ENCODE results near the gene APBB2. TPM values are rescaled to one million over a fixed set of nuclear protein-coding genes. Genes with fewer than 3 reads are reported as not detected.

APBB2 gene
- total RNA-seq, 4 donors from 2014 or later, result 32.4 to 133 (median 92.1) TPM

- intact Hi-C loops (cut with DNase I; ENCODE audit: low total_unique reads), result no loop called here
- peaks cover 0 to 7% of the 10 kb centered on the region in 2 donors for H3K4me1 ChIP-seq
- H3K27ac ChIP-seq, result peak overlapping the region in 1 of 2 donors; percentile 62
Observed at GRCh38 chr4:41202356-41202755, 12.0 kb downstream of the APBB2 start.

GRCh38 chr4:41200486-41201017 is 13.8 kb downstream of the APBB2 start:
- Histone ChIP-seq H3K27me3 (no peaks in the 10 kb centered on the region), H3K36me3 (no peaks in the 10 kb centered on the region), H3K4me1 (peaks cover 0 to 7% of the 10 kb centered on the region in 2 donors), H3K4me3 (no peak overlapping the region), H3K27ac (no peak overlapping the region), H3K9me3 (no peaks in the 10 kb centered on the region)
- TF ChIP-seq CTCF (IDR thresholded peaks at IDR 0.05) (no peak), POLR2A (IDR thresholded peaks at IDR 0.05) (no peak)
- no peak for DNase-seq
- intact Hi-C loops (cut with DNase I; ENCODE audit: low total_unique reads), result no loop called here

More at GRCh38 chr4:41202356-41202755, 12.0 kb downstream of the APBB2 start:
- no peaks in the 10 kb centered on the region for H3K27me3 ChIP-seq
- no peaks in the 10 kb centered on the region for H3K9me3 ChIP-seq
- no peak overlapping the region for H3K4me3 ChIP-seq
- TF ChIP-seq POLR2A (IDR thresholded peaks at IDR 0.05) (no peak), CTCF (IDR thresholded peaks at IDR 0.05) (no peak)
- no peak for DNase-seq
- no peaks in the 10 kb centered on the region for H3K36me3 ChIP-seq

- no peak for TF ChIP-seq POLR2A (IDR thresholded peaks at IDR 0.05)
- TF ChIP-seq CTCF (IDR thresholded peaks at IDR 0.05), result no peak
- H3K27ac ChIP-seq, result no peak overlapping the region
- H3K4me3 ChIP-seq, result no peak overlapping the region
- H3K27me3 ChIP-seq, result no peaks in the 10 kb centered on the region
- no peaks in the 10 kb centered on the region for H3K9me3 ChIP-seq
- DNase-seq, result no peak
- no peaks in the 10 kb centered on the region for H3K36me3 ChIP-seq
- intact Hi-C loops (cut with DNase I; ENCODE audit: low total_unique reads), result no loop called here
- H3K4me1 ChIP-seq, result peaks cover 0 to under 1% of the 10 kb centered on the region in 2 donors
Observed at GRCh38 chr4:41199788-41200187, 14.6 kb downstream of the APBB2 start.

- no peaks in the 10 kb centered on the region for H3K9me3 ChIP-seq
- TF ChIP-seq POLR2A (IDR thresholded peaks at IDR 0.05), result no peak
- TF ChIP-seq CTCF (IDR thresholded peaks at IDR 0.05), result no peak
- intact Hi-C loops (cut with DNase I; ENCODE audit: low total_unique reads), result no loop called here
- no peaks in the 10 kb centered on the region for H3K36me3 ChIP-seq
- H3K4me3 ChIP-seq, result no peak overlapping the region
- no peak for DNase-seq
- no peak overlapping the region for H3K27ac ChIP-seq
- no peaks in the 10 kb centered on the region for H3K4me1 ChIP-seq
- H3K27me3 ChIP-seq, result no peaks in the 10 kb centered on the region
Observed at GRCh38 chr4:41197996-41198395, 16.3 kb downstream of the APBB2 start.

- intact Hi-C loops (cut with DNase I; ENCODE audit: low total_unique reads), result no loop called here
- Histone ChIP-seq H3K36me3 (no peaks in the 10 kb centered on the region), H3K4me3 (no peak overlapping the region), H3K4me1 (no peaks in the 10 kb centered on the region), H3K27me3 (no peaks in the 10 kb centered on the region), H3K9me3 (no peaks in the 10 kb centered on the region), H3K27ac (no peak overlapping the region)
- TF ChIP-seq CTCF (IDR thresholded peaks at IDR 0.05) (no peak), POLR2A (IDR thresholded peaks at IDR 0.05) (no peak)
- DNase-seq, result no peak
Observed at GRCh38 chr4:41197495-41197894, 16.8 kb downstream of the APBB2 start.
